OCI-LY1 (cell line): ENCODE measurements around the gene KDM4B.
"Not testable (repeated sequence)": the region's sequence is repeated elsewhere in the genome, so short reads cannot be mapped to it uniquely, and the experiment has no call there.

Experiments
- H2AFZ ChIP-seq: fragments of 200-600 bp; sonication (generic), shearing (Covaris generic); 2 replicates; pipeline ENCODE4 v1.6.0; 2014; ENCODE audit warnings: antibody characterized with exemption, mild to moderate bottlenecking, low read length
- H3F3A ChIP-seq: fragments of 200-600 bp; sonication (generic), shearing (Covaris generic); 2 replicates; pipeline ENCODE4 v1.6.0; 2014; ENCODE audit warnings: mild to moderate bottlenecking, antibody characterized with exemption, low read length, moderate library complexity; ENCODE audit not compliant: insufficient read depth
- H3K27ac ChIP-seq: fragments of 200-600 bp; sonication (generic); 2 replicates; pipeline ENCODE4 v1.5.1; 2014; ENCODE audit warnings: low read length, mixed run types, mild to moderate bottlenecking, low read depth; ENCODE audit not compliant: poor library complexity, severe bottlenecking
- H3K27me3 ChIP-seq: fragments of 200-600 bp; sonication (generic); 2 replicates; pipeline ENCODE4 v1.6.0; 2014; ENCODE audit warnings: antibody characterized with exemption, mild to moderate bottlenecking, low read length, moderate library complexity; ENCODE audit not compliant: insufficient read depth
- H3K36me3 ChIP-seq: fragments of 200-600 bp; sonication (generic); 2 replicates; pipeline ENCODE4 v1.6.1; 2014; ENCODE audit warnings: mild to moderate bottlenecking, antibody characterized with exemption, low read length, moderate library complexity, mixed read lengths; ENCODE audit not compliant: insufficient read depth
- H3K4me1 ChIP-seq: fragments of 200-600 bp; sonication (generic); 2 replicates; pipeline ENCODE4 v1.5.1; 2014; ENCODE audit warnings: mild to moderate bottlenecking, low read length, moderate library complexity; ENCODE audit not compliant: insufficient read depth, severe bottlenecking
- H3K4me2 ChIP-seq: fragments of 200-600 bp; sonication (generic), shearing (Covaris generic); 2 replicates; pipeline ENCODE4 v1.6.1; 2014; ENCODE audit warnings: low read length
- H3K4me3 ChIP-seq: fragments of 200-600 bp; sonication (generic); 2 replicates; pipeline ENCODE4 v1.5.1; 2014; ENCODE audit warnings: low read length, low read depth, mild to moderate bottlenecking, mixed read lengths; ENCODE audit not compliant: poor library complexity, severe bottlenecking
- H3K79me2 ChIP-seq: fragments of 200-600 bp; shearing (Covaris generic); 2 replicates; pipeline ENCODE4 v1.6.1; 2016; ENCODE audit warnings: mixed run types, low read length, mixed read lengths; ENCODE audit not compliant: insufficient read depth
- H3K9ac ChIP-seq: fragments of 200-600 bp; sonication (generic), shearing (Covaris generic); 2 replicates; pipeline ENCODE4 v1.6.1; 2014; ENCODE audit warnings: mild to moderate bottlenecking, low read length, mixed read lengths
- H3K9me2 ChIP-seq: fragments of 200-600 bp; sonication (generic), shearing (Covaris generic); 2 replicates; pipeline ENCODE4 v1.6.1; 2014; ENCODE audit warnings: low read depth, mild to moderate bottlenecking, low read length, mixed read lengths
- H3K9me3 ChIP-seq: fragments of 200-600 bp; shearing (Covaris generic); 2 replicates; pipeline ENCODE4 v1.6.1; 2014; ENCODE audit warnings: low read length, mixed read lengths
- H4K20me1 ChIP-seq: fragments of 200-600 bp; sonication (generic), shearing (Covaris generic); 2 replicates; pipeline ENCODE4 v1.6.0; 2016; ENCODE audit warnings: mild to moderate bottlenecking, low read length; ENCODE audit not compliant: insufficient read depth
- EZH2 ChIP-seq: fragments of 200-600 bp; sonication (generic), shearing (Covaris generic); IDR thresholded peaks from 2 replicates; pipeline ENCODE4 v1.8.0; 2017; ENCODE audit warnings: borderline replicate concordance, mixed run types, mild to moderate bottlenecking, antibody characterized with exemption, low read length, moderate library complexity, mixed read lengths
- TF ChIP-seq, protein P1 (sequence below): fragments of 200-600 bp; sonication (generic), shearing (Covaris generic); IDR thresholded peaks from 2 replicates; pipeline ENCODE4 v1.5.1; 2017; ENCODE audit warnings: mild to moderate bottlenecking, antibody characterized with exemption, low read length, moderate library complexity, mixed read lengths

The KDM4B gene

DNA sequence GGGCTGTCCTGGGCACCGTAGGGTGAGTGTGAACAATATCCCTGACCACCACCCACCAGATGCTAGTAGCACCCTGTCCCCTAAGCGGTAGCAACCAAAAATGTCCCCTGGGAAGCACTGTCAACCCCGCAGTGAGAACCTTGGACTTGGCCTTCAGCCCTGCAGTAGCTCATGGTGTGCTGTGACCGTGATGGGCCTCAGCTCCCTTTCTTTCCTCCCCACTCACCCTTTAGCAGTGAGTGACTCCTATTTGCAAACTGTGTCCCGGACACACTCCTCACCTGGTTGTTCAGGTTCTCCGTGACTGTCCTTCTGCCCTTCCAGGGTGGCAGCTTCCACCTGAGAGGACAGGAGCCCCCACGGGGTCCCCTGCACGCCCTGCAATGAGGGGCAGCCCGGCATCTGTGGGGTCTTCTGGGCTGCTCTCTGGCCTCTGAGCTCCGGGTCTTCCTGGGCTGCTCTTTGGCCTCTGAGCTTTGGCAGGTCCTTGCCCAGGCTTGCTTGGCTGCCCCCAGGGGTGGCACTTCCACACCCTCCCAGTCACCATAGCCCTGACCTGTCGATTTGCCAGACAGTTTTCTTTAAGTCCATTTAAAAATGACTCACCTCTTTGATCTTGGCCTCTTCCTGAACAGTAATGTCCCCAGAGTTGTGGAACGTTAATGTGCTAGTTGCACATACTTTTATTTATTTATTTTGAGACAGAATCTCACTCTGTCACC lies 3.8 kb downstream of the KDM4B start:
- Histone ChIP-seq H3K4me3 (no peak overlapping the region), H3F3A (no peaks in the 10 kb centered on the region), H3K4me1 (peaks cover 71% of the 10 kb centered on the region), H2AFZ (no peak overlapping the region), H3K9me3 (no peaks in the 10 kb centered on the region), H3K9me2 (no peaks in the 10 kb centered on the region), H3K27ac (peak overlapping the region; percentile 24), H3K9ac (no peak overlapping the region), H3K27me3 (no peaks in the 10 kb centered on the region), H3K36me3 (peaks cover under 1% of the 10 kb centered on the region; the same call in 1 of the 2 replicates), H3K4me2 (peak overlapping the region; percentile 77; the same call in 1 of the 2 replicates), H4K20me1 (no peaks in the 10 kb centered on the region), H3K79me2 (no peaks in the 10 kb centered on the region)
- TF ChIP-seq EZH2, result no peak
- TF ChIP-seq, protein P1, sequence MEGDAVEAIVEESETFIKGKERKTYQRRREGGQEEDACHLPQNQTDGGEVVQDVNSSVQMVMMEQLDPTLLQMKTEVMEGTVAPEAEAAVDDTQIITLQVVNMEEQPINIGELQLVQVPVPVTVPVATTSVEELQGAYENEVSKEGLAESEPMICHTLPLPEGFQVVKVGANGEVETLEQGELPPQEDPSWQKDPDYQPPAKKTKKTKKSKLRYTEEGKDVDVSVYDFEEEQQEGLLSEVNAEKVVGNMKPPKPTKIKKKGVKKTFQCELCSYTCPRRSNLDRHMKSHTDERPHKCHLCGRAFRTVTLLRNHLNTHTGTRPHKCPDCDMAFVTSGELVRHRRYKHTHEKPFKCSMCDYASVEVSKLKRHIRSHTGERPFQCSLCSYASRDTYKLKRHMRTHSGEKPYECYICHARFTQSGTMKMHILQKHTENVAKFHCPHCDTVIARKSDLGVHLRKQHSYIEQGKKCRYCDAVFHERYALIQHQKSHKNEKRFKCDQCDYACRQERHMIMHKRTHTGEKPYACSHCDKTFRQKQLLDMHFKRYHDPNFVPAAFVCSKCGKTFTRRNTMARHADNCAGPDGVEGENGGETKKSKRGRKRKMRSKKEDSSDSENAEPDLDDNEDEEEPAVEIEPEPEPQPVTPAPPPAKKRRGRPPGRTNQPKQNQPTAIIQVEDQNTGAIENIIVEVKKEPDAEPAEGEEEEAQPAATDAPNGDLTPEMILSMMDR, result no peak

DNA sequence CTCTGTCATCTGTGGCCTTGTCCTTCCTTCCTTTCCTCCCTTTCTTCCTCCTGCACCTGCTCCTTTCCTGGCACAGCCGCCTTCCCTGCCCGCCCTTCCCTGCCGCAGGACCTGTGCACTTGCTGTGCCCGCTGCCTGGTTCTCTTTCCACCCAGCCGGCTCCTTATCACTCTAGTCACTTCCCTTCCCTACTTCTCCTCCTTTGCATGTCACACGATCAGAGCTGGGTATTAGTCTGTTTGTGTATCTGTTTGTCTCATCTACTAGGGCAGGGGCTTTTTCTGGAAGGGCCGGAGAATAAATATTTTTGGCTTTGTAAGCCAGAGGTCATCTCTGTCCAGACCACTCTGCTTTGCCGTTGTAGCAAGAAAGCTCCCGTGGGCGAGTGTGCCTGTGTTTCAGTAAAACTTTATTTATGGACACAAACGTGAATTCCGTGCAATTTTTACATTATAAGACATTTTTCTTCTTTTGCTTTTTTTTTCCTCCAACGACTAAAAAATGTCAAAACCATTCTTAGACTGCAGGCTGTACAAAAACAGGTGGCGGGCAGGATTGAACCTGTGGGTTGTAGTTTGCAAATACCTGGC lies 6.1 kb downstream of the KDM4B start:
- Histone ChIP-seq H3K27me3 (no peaks in the 10 kb centered on the region), H3K27ac (peak overlapping the region; percentile 59), H4K20me1 (no peaks in the 10 kb centered on the region), H3K9me3 (no peaks in the 10 kb centered on the region), H3K4me1 (peaks cover 72% of the 10 kb centered on the region), H3F3A (no peaks in the 10 kb centered on the region), H3K4me3 (no peak overlapping the region), H3K36me3 (peaks cover 6% of the 10 kb centered on the region; the same call in 1 of the 2 replicates), H3K4me2 (peak overlapping the region; percentile 1; the same call in 1 of the 2 replicates), H3K9ac (no peak overlapping the region; the same call in 1 of the 2 replicates), H2AFZ (no peak overlapping the region), H3K79me2 (no peaks in the 10 kb centered on the region), H3K9me2 (no peaks in the 10 kb centered on the region)
- TF ChIP-seq, protein P1, result no peak
- TF ChIP-seq EZH2, result no peak

DNA sequence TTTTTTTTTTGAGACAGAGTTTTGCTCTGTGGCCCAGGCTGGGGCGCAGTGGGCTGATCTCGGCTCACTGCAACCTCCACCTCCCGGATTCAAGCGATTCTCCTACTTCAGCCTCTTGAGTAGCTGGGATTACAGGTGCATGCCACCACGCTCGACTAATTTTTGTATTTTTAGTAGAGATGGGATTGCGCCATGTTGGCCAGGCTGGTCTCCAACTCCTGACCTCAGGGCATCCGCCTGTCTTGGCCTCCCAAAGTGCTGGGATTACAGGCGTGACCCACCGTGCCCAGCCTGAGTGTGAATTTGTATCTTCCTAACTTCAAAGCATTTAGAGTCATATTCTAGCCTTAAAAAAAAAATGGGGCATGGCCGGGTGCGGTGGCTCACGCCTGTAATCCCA lies 6.7 kb downstream of the KDM4B start:
- H3K27me3 ChIP-seq, H3K9me2 ChIP-seq, H3K4me3 ChIP-seq, H2AFZ ChIP-seq, H3F3A ChIP-seq, H3K79me2 ChIP-seq, H3K4me2 ChIP-seq, H3K9me3 ChIP-seq, H3K9ac ChIP-seq, H4K20me1 ChIP-seq, H3K36me3 ChIP-seq: not testable (repeated sequence)
- peaks cover 65% of the 10 kb centered on the region for H3K4me1 ChIP-seq
- H3K27ac ChIP-seq, result peak overlapping the region; percentile 59
